ENCODE data around the gene CYP27A1. TPM values are rescaled to one million over a fixed set of nuclear protein-coding genes. Genes with fewer than 3 reads are reported as not detected.

Gene CYP27A1
- under 1 TPM in 1 of 2 experiments, not detected in 1; 0.10 TPM for total RNA-seq

GRCh38 chr2:218781691-218782527 lies at the start of gene CYP27A1:
TSS of gene CYP27A1 (plus strand) at chr2:218782147. CDS start at chr2:218782183, 36 bp downstream.
- intact Hi-C loops (cut with micrococcal nuclease), result no loop called here
- DNase-seq, result no peak
- Mint-ChIP-seq H3K9me3 (peaks cover 9% of the 10 kb centered on the region), H3K4me1 (ENCODE audit: low read depth) (peaks cover 6% of the 10 kb centered on the region), H3K4me3 (no peak within 1 kb of the TSS), H3K27ac (no peak within 1 kb of the TSS), H3K27me3 (peaks cover 29% of the 10 kb centered on the region), H3K36me3 (peaks cover 9% of the 10 kb centered on the region)
- ChIA-PET POLR2A (no interaction called here), CTCF (interaction anchor here (1.3 to 1.5 kb wide), 2 partner anchors 66 to 248 kb away, joined by 3 read pairs; no protein-coding TSS in a partner anchor)

- peaks cover 20% of the 10 kb centered on the region for H3K36me3 Mint-ChIP-seq
- H3K4me1 Mint-ChIP-seq (ENCODE audit: low read depth), result peaks cover 29% of the 10 kb centered on the region
- H3K27me3 Mint-ChIP-seq, result no peaks in the 10 kb centered on the region
- POLR2A ChIA-PET, result interaction anchor here (1.3 kb wide), 1 partner anchor 12 kb away, joined by 3 read pairs; no protein-coding TSS in a partner anchor
- H3K9me3 Mint-ChIP-seq, result peaks cover 1% of the 10 kb centered on the region
- H3K4me3 Mint-ChIP-seq, result no peak overlapping the region
- H3K27ac Mint-ChIP-seq, result peak overlapping the region; percentile 19
- CTCF ChIA-PET, result interaction anchor here (0.7 to 4.8 kb wide), 3 partner anchors 11 to 164 kb away, joined by 3 to 45 read pairs (median 4); no protein-coding TSS in a partner anchor
- intact Hi-C loops (cut with micrococcal nuclease), result loop anchor here (2.0 kb wide), 1 partner anchor 22 kb away; the partner anchor contains the start of gene TTLL4
- no peak for DNase-seq
Observed at GRCh38 chr2:218732761-218733158, 49.2 kb upstream of the CYP27A1 start.

GRCh38 chr2:218733171-218734021 lies 48.6 kb upstream of the CYP27A1 start:
- peaks cover 25% of the 10 kb centered on the region for H3K36me3 Mint-ChIP-seq

GRCh38 chr2:218734190-218734975 lies 47.6 kb upstream of the CYP27A1 start:
- Mint-ChIP-seq H3K9me3 (no peaks in the 10 kb centered on the region), H3K36me3 (peaks cover 34% of the 10 kb centered on the region), H3K27ac (peak overlapping the region; percentile 51), H3K4me3 (no peak overlapping the region), H3K4me1 (ENCODE audit: low read depth) (peaks cover 28% of the 10 kb centered on the region), H3K27me3 (no peaks in the 10 kb centered on the region)
- intact Hi-C loops (cut with micrococcal nuclease), result no loop called here
- CTCF ChIA-PET, result interaction anchor here (0.8 to 1.7 kb wide), 3 partner anchors 24 to 114 kb away, joined by 3 to 6 read pairs (median 5); partner anchors contain the start of gene TTLL4
- POLR2A ChIA-PET, result interaction anchor here (0.6 to 0.7 kb wide), 2 partner anchors 24 to 142 kb away, joined by 3 read pairs; partner anchors contain the start of gene TTLL4
- no peak for DNase-seq

More at GRCh38 chr2:218733171-218734021, 48.6 kb upstream of the CYP27A1 start:
- CTCF ChIA-PET, result interaction anchor here (0.8 to 4.8 kb wide), 4 partner anchors 11 to 115 kb away, joined by 3 to 45 read pairs (median 5); no protein-coding TSS in a partner anchor
- Mint-ChIP-seq H3K27me3 (no peaks in the 10 kb centered on the region), H3K9me3 (no peaks in the 10 kb centered on the region), H3K27ac (peak overlapping the region; percentile 19), H3K4me3 (no peak overlapping the region), H3K4me1 (ENCODE audit: low read depth) (peaks cover 28% of the 10 kb centered on the region)
- intact Hi-C loops (cut with micrococcal nuclease), result loop anchor here (2.0 kb wide), 1 partner anchor 23 kb away; the partner anchor contains the start of gene TTLL4
- peak; percentile 63 for DNase-seq
- POLR2A ChIA-PET, result interaction anchor here (1.3 kb wide), 1 partner anchor 11 kb away, joined by 3 read pairs; no protein-coding TSS in a partner anchor

GRCh38 chr2:218736531-218736930 lies 45.4 kb upstream of the CYP27A1 start:
- no peak overlapping the region for H3K27ac Mint-ChIP-seq
- peaks cover 24% of the 10 kb centered on the region for H3K4me1 Mint-ChIP-seq (ENCODE audit: low read depth)
- intact Hi-C loops (cut with micrococcal nuclease), result no loop called here
- no peaks in the 10 kb centered on the region for H3K9me3 Mint-ChIP-seq
- no peak for DNase-seq
- H3K27me3 Mint-ChIP-seq, result no peaks in the 10 kb centered on the region
- H3K4me3 Mint-ChIP-seq, result no peak overlapping the region
- CTCF ChIA-PET, result interaction anchor here (1.5 to 1.6 kb wide), 2 partner anchors 89 to 111 kb away, joined by 4 to 6 read pairs; no protein-coding TSS in a partner anchor
- peaks cover 42% of the 10 kb centered on the region for H3K36me3 Mint-ChIP-seq
- POLR2A ChIA-PET, result interaction anchor here (0.7 kb wide), 1 partner anchor 174 kb away, joined by 3 read pairs; no protein-coding TSS in a partner anchor

GRCh38 chr2:218743068-218743467 lies 38.9 kb upstream of the CYP27A1 start:
- no peaks in the 10 kb centered on the region for H3K9me3 Mint-ChIP-seq
- H3K27ac Mint-ChIP-seq, result no peak overlapping the region
- DNase-seq, result no peak
- CTCF ChIA-PET, result no interaction called here
- peaks cover 50% of the 10 kb centered on the region for H3K36me3 Mint-ChIP-seq
- H3K4me3 Mint-ChIP-seq, result no peak overlapping the region
- H3K4me1 Mint-ChIP-seq (ENCODE audit: low read depth), result peaks cover 26% of the 10 kb centered on the region
- no peaks in the 10 kb centered on the region for H3K27me3 Mint-ChIP-seq
- intact Hi-C loops (cut with micrococcal nuclease), result no loop called here
- POLR2A ChIA-PET, result no interaction called here

GRCh38 chr2:218744615-218745014 lies 37.3 kb upstream of the CYP27A1 start:
- intact Hi-C loops (cut with micrococcal nuclease), result no loop called here
- Mint-ChIP-seq H3K9me3 (no peaks in the 10 kb centered on the region), H3K27ac (peak overlapping the region; percentile 24), H3K4me3 (no peak overlapping the region), H3K4me1 (ENCODE audit: low read depth) (peaks cover 26% of the 10 kb centered on the region), H3K27me3 (no peaks in the 10 kb centered on the region), H3K36me3 (peaks cover 47% of the 10 kb centered on the region)
- CTCF ChIA-PET, result interaction anchor here (1.7 kb wide), 1 partner anchor 103 kb away, joined by 5 read pairs; no protein-coding TSS in a partner anchor
- POLR2A ChIA-PET, result interaction anchor here (0.6 to 1.2 kb wide), 2 partner anchors 12 to 34 kb away, joined by 3 read pairs; partner anchors contain the start of gene TTLL4
- DNase-seq, result peak; percentile 18

- H3K4me3 Mint-ChIP-seq, result no peak overlapping the region
- no peak overlapping the region for H3K27ac Mint-ChIP-seq
- H3K36me3 Mint-ChIP-seq, result peaks cover 46% of the 10 kb centered on the region
- CTCF ChIA-PET, result interaction anchor here (1.5 to 1.7 kb wide), 2 partner anchors 34 to 102 kb away, joined by 5 read pairs; partner anchors contain the start of gene TTLL4
- H3K9me3 Mint-ChIP-seq, result no peaks in the 10 kb centered on the region
- H3K27me3 Mint-ChIP-seq, result no peaks in the 10 kb centered on the region
- peaks cover 26% of the 10 kb centered on the region for H3K4me1 Mint-ChIP-seq (ENCODE audit: low read depth)
- DNase-seq, result no peak
- POLR2A ChIA-PET, result interaction anchor here (0.6 to 1.2 kb wide), 2 partner anchors 12 to 35 kb away, joined by 3 read pairs; partner anchors contain the start of gene TTLL4
- intact Hi-C loops (cut with micrococcal nuclease), result no loop called here
Observed at GRCh38 chr2:218745160-218745558, 36.8 kb upstream of the CYP27A1 start.

GRCh38 chr2:218745559-218746469 lies 36.1 kb upstream of the CYP27A1 start:
- POLR2A ChIA-PET, result no interaction called here
- no peak overlapping the region for H3K4me3 Mint-ChIP-seq
- H3K36me3 Mint-ChIP-seq, result peaks cover 46% of the 10 kb centered on the region

GRCh38 chr2:218746470-218746795 lies 35.5 kb upstream of the CYP27A1 start:
- ChIA-PET POLR2A (no interaction called here), CTCF (interaction anchor here (0.9 to 2.2 kb wide), 4 partner anchors 19 to 151 kb away, joined by 3 to 11 read pairs (median 6); partner anchors contain the start of gene TTLL4)
- intact Hi-C loops (cut with micrococcal nuclease), result no loop called here
- H3K4me1 Mint-ChIP-seq (ENCODE audit: low read depth), result peaks cover 26% of the 10 kb centered on the region
- no peaks in the 10 kb centered on the region for H3K27me3 Mint-ChIP-seq
- H3K9me3 Mint-ChIP-seq, result no peaks in the 10 kb centered on the region
- no peak overlapping the region for H3K4me3 Mint-ChIP-seq
- no peak for DNase-seq
- no peak overlapping the region for H3K27ac Mint-ChIP-seq
- H3K36me3 Mint-ChIP-seq, result peaks cover 45% of the 10 kb centered on the region

More at GRCh38 chr2:218745559-218746469, 36.1 kb upstream of the CYP27A1 start:
- Mint-ChIP-seq H3K27ac (no peak overlapping the region), H3K4me1 (ENCODE audit: low read depth) (peaks cover 26% of the 10 kb centered on the region), H3K9me3 (no peaks in the 10 kb centered on the region), H3K27me3 (no peaks in the 10 kb centered on the region)
- no peak for DNase-seq
- CTCF ChIA-PET, result interaction anchor here (0.9 to 2.2 kb wide), 5 partner anchors 19 to 151 kb away, joined by 3 to 11 read pairs (median 5); partner anchors contain the start of gene TTLL4
- intact Hi-C loops (cut with micrococcal nuclease), result no loop called here

All from activated CD4-positive, alpha-beta memory T cell treated with anti-CD3 and anti-CD28 coated beads for 36 hours (primary cell).